Measurements from ENCODE around the gene FAM193A. TPM values are rescaled to one million over a fixed set of nuclear protein-coding genes. Genes with fewer than 3 reads are reported as not detected.

Gene FAM193A
- polyA plus RNA-seq, 1 of the 3 experiments (the other 2 are of a cell fraction), result 9.2 TPM

DNA sequence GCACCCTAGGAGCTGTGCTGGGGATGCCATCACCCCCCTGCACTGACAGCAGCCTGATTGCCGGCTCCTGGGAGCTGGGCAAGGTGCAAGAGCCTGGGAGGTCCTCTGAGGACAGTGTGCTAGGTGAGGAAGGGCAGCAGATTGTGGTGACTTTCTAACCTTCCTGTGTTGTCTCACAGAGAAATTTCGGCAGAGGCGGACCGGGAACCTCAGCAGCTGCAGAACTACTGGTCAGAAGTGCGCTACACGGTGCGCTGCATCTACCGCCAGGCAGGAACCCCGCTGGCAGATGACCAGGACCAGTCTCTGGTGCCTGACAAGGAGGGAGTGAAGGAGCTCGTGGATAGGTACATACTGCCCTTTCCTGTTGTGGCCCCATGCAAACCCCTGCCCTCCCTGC, 89.8 kb downstream of the FAM193A start:
- CTCF ChIA-PET, result no interaction called here
- no peak for DNase-seq
- Histone ChIP-seq H3K9me2 (no peaks in the 10 kb centered on the region), H3K9me3 (no peaks in the 10 kb centered on the region), H3K79me2 (ENCODE audit: insufficient read depth) (peaks cover 67% of the 10 kb centered on the region), H3K9ac (no peak overlapping the region), H2AFZ (ENCODE audit: low read depth) (no peak overlapping the region), H3K27me3 (ENCODE audit: insufficient read depth) (no peaks in the 10 kb centered on the region), H3K4me2 (no peak overlapping the region), H3K4me3 (ENCODE audit: low read depth in 2 of 2, low read length in 1 of 2) (no peak overlapping the region), H3K4me1 (ENCODE audit: control insufficient read depth in 1 of 2, insufficient read depth in 2 of 2, low read depth in 1 of 2, low read length in 1 of 2) (no peaks in the 10 kb centered on the region), H3F3A (replicated peaks; ENCODE audit: insufficient read depth) (no peaks in the 10 kb centered on the region), H3K27ac (ENCODE audit: low read depth in 2 of 2, low read length in 1 of 2) (no peak overlapping the region), H3K36me3 (replicated peaks in 1 of 2; ENCODE audit: control insufficient read depth in 1 of 2, insufficient read depth in 2 of 2, low read length in 1 of 2) (peaks cover 24 to 27% of the 10 kb centered on the region in 2 experiments), H4K20me1 (ENCODE audit: insufficient read depth) (peaks cover 48% of the 10 kb centered on the region)
- POLR2A ChIA-PET, result no interaction called here
- WGBS (ENCODE audit: low lambda C conversion rate), result 95% methylated on average over 6 of the region's 10 CpGs
- no peak for TF ChIP-seq FOXJ3 (CRISPR knock-in tag; IDR thresholded peaks at IDR 0.05)
- no peak for TF ChIP-seq ELF1 (IDR thresholded peaks at IDR 0.05)
- no peak for TF ChIP-seq YY1 (IDR thresholded peaks at IDR 0.05; ENCODE audit: low read depth)
- no peak for TF ChIP-seq CHD2 (IDR thresholded peaks at IDR 0.05; ENCODE audit: low read length, partially characterized antibody)
- no peak for TF ChIP-seq GABPA (IDR thresholded peaks at IDR 0.05; ENCODE audit: low read depth)
- no peak for TF ChIP-seq NFIC (IDR thresholded peaks at IDR 0.05; ENCODE audit: borderline replicate concordance)
- no peak for TF ChIP-seq JUND (IDR thresholded peaks at IDR 0.05)
- no peak for TF ChIP-seq USF1 (IDR thresholded peaks at IDR 0.05; ENCODE audit: borderline replicate concordance, low read depth)
- no peak for TF ChIP-seq PBX3 (IDR thresholded peaks at IDR 0.05)
- TF ChIP-seq TEAD4 (IDR thresholded peaks at IDR 0.05; ENCODE audit: borderline replicate concordance, insufficient read depth), result no peak
- TF ChIP-seq EZH2phosphoT487 (IDR thresholded peaks at IDR 0.05; ENCODE audit: borderline replicate concordance, low read depth), result no peak

- CTCF ChIA-PET, result no interaction called here
- Histone ChIP-seq H3F3A (replicated peaks; ENCODE audit: insufficient read depth) (no peaks in the 10 kb centered on the region), H3K36me3 (replicated peaks in 1 of 2; ENCODE audit: control insufficient read depth in 1 of 2, insufficient read depth in 2 of 2, low read length in 1 of 2) (peaks cover 37 to 49% of the 10 kb centered on the region in 2 experiments), H3K9ac (no peak overlapping the region), H3K4me3 (ENCODE audit: low read depth in 2 of 2, low read length in 1 of 2) (no peak overlapping the region), H3K27ac (ENCODE audit: low read depth in 2 of 2, low read length in 1 of 2) (no peak overlapping the region), H3K27me3 (ENCODE audit: insufficient read depth) (no peaks in the 10 kb centered on the region), H3K9me2 (no peaks in the 10 kb centered on the region), H3K79me2 (ENCODE audit: insufficient read depth) (peaks cover 43% of the 10 kb centered on the region; the same call in 1 of the 2 replicates), H3K9me3 (no peaks in the 10 kb centered on the region), H3K4me1 (ENCODE audit: control insufficient read depth in 1 of 2, insufficient read depth in 2 of 2, low read depth in 1 of 2, low read length in 1 of 2) (no peaks in the 10 kb centered on the region; a peak in 1 of 4 replicates), H4K20me1 (ENCODE audit: insufficient read depth) (0 out of 2 replicates have a peak, but pooled peaks cover 13% of the 10 kb centered on the region), H2AFZ (ENCODE audit: low read depth) (no peak overlapping the region), H3K4me2 (no peak overlapping the region)
- TF ChIP-seq ZBTB33 (IDR thresholded peaks at IDR 0.05; ENCODE audit: borderline replicate concordance, low read depth) (no peak), JUND (IDR thresholded peaks at IDR 0.05) (no peak), TCF12 (IDR thresholded peaks at IDR 0.05) (no peak), TEAD4 (IDR thresholded peaks at IDR 0.05; ENCODE audit: borderline replicate concordance, insufficient read depth) (no peak)
- POLR2A ChIA-PET, result no interaction called here
- DNase-seq, result no peak
- WGBS (ENCODE audit: low lambda C conversion rate), result 96% methylated on average over 8 of the region's 24 CpGs
These were observed 94.3 kb downstream of the FAM193A start for GRCh38 chr4:2630556-2631273.

Data from SK-N-SH (cell line).